Left cardiac atrium (tissue), 4 donors: ENCODE data around the gene CBS. TPM values are rescaled to one million over a fixed set of nuclear protein-coding genes. Genes with fewer than 3 reads are reported as not detected.
"Not testable (repeated sequence)": the region's sequence is repeated elsewhere in the genome, so short reads cannot be mapped to it uniquely, and the experiment has no call there.

ENCODE experiments used
- ATAC-seq, 2 donors: fragments of 200-7000 bp; cut with Tn5 transposase; one replicate each; pipeline ENCODE4 v1.9.1; 2020; ENCODE audit warnings: mild to moderate bottlenecking in 2 of 2, moderate library complexity in 2 of 2
- DNase-seq: peaks from one replicate; pipeline ENCODE4 v3.0.0-alpha.2; 2020
- intact Hi-C, 2 donors: fragments of 100-400 bp; cut with DNase I; formaldehyde crosslinking; loops; one replicate each; pipeline versions ENCODE4 v1.14.1 to v1.15.1; 2022 to 2023
- total RNA-seq, 2 donors: library from RNA; stranded (reverse); fragmentation: NEBNext Ultra II Directional; extraction: Animal tissue kit (Norgen Biotek cat#: 25700); gene quantifications; one replicate each; pipeline ENCODE4 v1.2.1, GENCODE V29; 2021
- donor health status: DM: no; HTN: yes; CAD: no.
- donor health status: DM: no; HTN: yes; CAD: no; lungs with severe emphysema.
- donor health status: DM: yes; HTN: yes; CAD: no.
- donor health status: Dilated cardiomyopathy.

The CBS gene
- total RNA-seq, 2 donors from 2014 or later, result 5.8 to 12.8 TPM

GRCh38 chr21:43034826-43035225 lies 40.8 kb downstream of the CBS start:
- intact Hi-C loops, result no loop called here
- ATAC-seq (no peak), DNase-seq (no peak)

GRCh38 chr21:43034101-43034500 lies 41.5 kb downstream of the CBS start:
- no peak for ATAC-seq
- intact Hi-C loops, result no loop called here
- no peak for DNase-seq

- ATAC-seq (no peak), DNase-seq (no peak)
- intact Hi-C loops, result no loop called here
Observed at GRCh38 chr21:43031121-43031619, 44.5 kb downstream of the CBS start.

GRCh38 chr21:43029785-43030184 lies 45.9 kb downstream of the CBS start:
- intact Hi-C loops, result no loop called here

GRCh38 chr21:43027846-43028731 lies 47.5 kb downstream of the CBS start:
- DNase-seq (no peak), ATAC-seq (peak in 1 of 2 donors; percentile 32)
- intact Hi-C loops, result no loop called here

More at GRCh38 chr21:43029785-43030184, 45.9 kb downstream of the CBS start:
- DNase-seq (no peak), ATAC-seq (no peak)

GRCh38 chr21:43025636-43026180 lies 49.9 kb downstream of the CBS start:
- intact Hi-C loops, result no loop called here
- DNase-seq (no peak), ATAC-seq (no peak)

GRCh38 chr21:43024439-43025136 lies 51.0 kb downstream of the CBS start:
- DNase-seq, result no peak
- ATAC-seq, result no peak
- intact Hi-C loops, result no loop called here

GRCh38 chr21:43023175-43023574 lies 52.5 kb downstream of the CBS start:
- DNase-seq (no peak), ATAC-seq (no peak)
- intact Hi-C loops, result no loop called here

- intact Hi-C loops, result no loop called here
- DNase-seq, result no peak
- ATAC-seq, result no peak
Observed at GRCh38 chr21:43021756-43022600, 53.7 kb downstream of the CBS start.

- intact Hi-C loops, result no loop called here
- DNase-seq (no peak), ATAC-seq (no peak)
Observed at GRCh38 chr21:43021191-43021590, 54.4 kb downstream of the CBS start.

GRCh38 chr21:43020771-43021170 lies 54.9 kb downstream of the CBS start:
- intact Hi-C loops, result no loop called here
- no peak for DNase-seq
- ATAC-seq, result no peak

GRCh38 chr21:43020177-43020576 lies 55.5 kb downstream of the CBS start:
- intact Hi-C loops, result no loop called here
- no peak for ATAC-seq
- no peak for DNase-seq

- no peak for DNase-seq
- ATAC-seq, result peak in 1 of 2 donors; percentile 40
- intact Hi-C loops, result no loop called here
Observed at GRCh38 chr21:43018519-43018918, 57.1 kb downstream of the CBS start.

- DNase-seq (no peak), ATAC-seq (no peak)
- intact Hi-C loops, result no loop called here
Observed at GRCh38 chr21:43016728-43017127, 58.9 kb downstream of the CBS start.

- DNase-seq (no peak), ATAC-seq (no peak)
- intact Hi-C loops, result no loop called here
Observed at GRCh38 chr21:43015906-43016540, 59.6 kb downstream of the CBS start.

- DNase-seq, result no peak
Observed at GRCh38 chr21:43012596-43012995, 63.0 kb downstream of the CBS start.

GRCh38 chr21:43006874-43007208 lies 68.8 kb downstream of the CBS start:
- ATAC-seq (no peak), DNase-seq (no peak)
- intact Hi-C loops, result no loop called here

More at GRCh38 chr21:43012596-43012995, 63.0 kb downstream of the CBS start:
- intact Hi-C loops, result no loop called here
- ATAC-seq, result peak in 1 of 2 donors; percentile 59

- peak in 1 of 2 donors; percentile 73 for ATAC-seq
- intact Hi-C loops, DNase-seq: not testable (repeated sequence)
Observed at GRCh38 chr21:43006051-43006873, 69.4 kb downstream of the CBS start.
